NCI-H1694 treated with DMSO at 0.1 percent for 48 hours (cell line): ENCODE measurements around the gene GPATCH8.
"Not testable (repeated sequence)": the region's sequence is repeated elsewhere in the genome, so short reads cannot be mapped to it uniquely, and the experiment has no call there.

Experiments used
- DNase-seq: peaks from one replicate; lab custom pipeline; 2025; lab: John Stamatoyannopoulos, UW

GPATCH8 gene

GRCh38 chr17:44503147-44504029 is at the start of gene GPATCH8:
TSS of gene GPATCH8 (minus strand) at chr17:44503406. CDS start at chr17:44503370, 36 bp downstream.
- DNase-seq, result peak; percentile 93

GRCh38 chr17:44552361-44552760 is 49.2 kb upstream of the GPATCH8 start:
- no peak for DNase-seq

- DNase-seq, result no peak
Observed at GRCh38 chr17:44549686-44550085, 46.5 kb upstream of the GPATCH8 start.

GRCh38 chr17:44548376-44549230 is 45.4 kb upstream of the GPATCH8 start:
- DNase-seq, result no peak

GRCh38 chr17:44547625-44548267 is 44.5 kb upstream of the GPATCH8 start:
- DNase-seq, result no peak

- no peak for DNase-seq
Observed at GRCh38 chr17:44546671-44547606, 43.7 kb upstream of the GPATCH8 start.

GRCh38 chr17:44543905-44544523 is 40.8 kb upstream of the GPATCH8 start:
- no peak for DNase-seq

GRCh38 chr17:44543213-44543904 is 40.2 kb upstream of the GPATCH8 start:
- DNase-seq, result no peak

- no peak for DNase-seq
Observed at GRCh38 chr17:44541884-44542581, 38.8 kb upstream of the GPATCH8 start.

GRCh38 chr17:44540246-44541084 is 37.3 kb upstream of the GPATCH8 start:
- DNase-seq, result no peak

- DNase-seq, result no peak
Observed at GRCh38 chr17:44539673-44540072, 36.5 kb upstream of the GPATCH8 start.

GRCh38 chr17:44537922-44538321 is 34.7 kb upstream of the GPATCH8 start:
- not testable (repeated sequence) for DNase-seq

- no peak for DNase-seq
Observed at GRCh38 chr17:44536090-44536953, 33.1 kb upstream of the GPATCH8 start.

- DNase-seq, result peak; percentile 83
Observed at GRCh38 chr17:44533533-44534246, 30.5 kb upstream of the GPATCH8 start.

GRCh38 chr17:44530896-44531418 is 27.8 kb upstream of the GPATCH8 start:
- DNase-seq, result no peak

GRCh38 chr17:44529864-44530263 is 26.7 kb upstream of the GPATCH8 start:
- DNase-seq, result no peak

GRCh38 chr17:44527954-44528353 is 24.7 kb upstream of the GPATCH8 start:
- DNase-seq, result no peak
